HL-60 (cell line): ENCODE measurements around the gene ANKRD63.

Experiments used
- POLR2AphosphoS5 ChIP-seq: IDR thresholded peaks from 2 replicates; pipeline ENCODE4 v1.6.1; 2012; ENCODE audit warnings: low read depth
- REST ChIP-seq: IDR thresholded peaks from 2 replicates; pipeline ENCODE4 v1.6.1; 2012; ENCODE audit warnings: low read depth; ENCODE audit not compliant: insufficient replicate concordance
- TF ChIP-seq, protein P1 (sequence below): IDR thresholded peaks from one replicate; pipeline ENCODE4 v1.5.1; 2011; ENCODE audit warnings: low read length, control low read depth, inconsistent platforms; ENCODE audit not compliant: insufficient read depth

GRCh38 chr15:40242213-40242599 is 40.7 kb downstream of the ANKRD63 start:
- TF ChIP-seq, protein P1, sequence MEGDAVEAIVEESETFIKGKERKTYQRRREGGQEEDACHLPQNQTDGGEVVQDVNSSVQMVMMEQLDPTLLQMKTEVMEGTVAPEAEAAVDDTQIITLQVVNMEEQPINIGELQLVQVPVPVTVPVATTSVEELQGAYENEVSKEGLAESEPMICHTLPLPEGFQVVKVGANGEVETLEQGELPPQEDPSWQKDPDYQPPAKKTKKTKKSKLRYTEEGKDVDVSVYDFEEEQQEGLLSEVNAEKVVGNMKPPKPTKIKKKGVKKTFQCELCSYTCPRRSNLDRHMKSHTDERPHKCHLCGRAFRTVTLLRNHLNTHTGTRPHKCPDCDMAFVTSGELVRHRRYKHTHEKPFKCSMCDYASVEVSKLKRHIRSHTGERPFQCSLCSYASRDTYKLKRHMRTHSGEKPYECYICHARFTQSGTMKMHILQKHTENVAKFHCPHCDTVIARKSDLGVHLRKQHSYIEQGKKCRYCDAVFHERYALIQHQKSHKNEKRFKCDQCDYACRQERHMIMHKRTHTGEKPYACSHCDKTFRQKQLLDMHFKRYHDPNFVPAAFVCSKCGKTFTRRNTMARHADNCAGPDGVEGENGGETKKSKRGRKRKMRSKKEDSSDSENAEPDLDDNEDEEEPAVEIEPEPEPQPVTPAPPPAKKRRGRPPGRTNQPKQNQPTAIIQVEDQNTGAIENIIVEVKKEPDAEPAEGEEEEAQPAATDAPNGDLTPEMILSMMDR, result no peak
- no peak for TF ChIP-seq REST
- TF ChIP-seq POLR2AphosphoS5, result no peak
